GM12891 (cell line): ENCODE data around the gene NKAPL.

Experiments used
- POLR2A ChIP-seq: IDR thresholded peaks from 2 replicates; pipeline ENCODE4 v1.6.1; 2011; ENCODE audit warnings: low read depth, low read length, control low read depth
- POLR2AphosphoS5 ChIP-seq: IDR thresholded peaks from 2 replicates; pipeline ENCODE4 v1.6.1; 2011; ENCODE audit warnings: low read depth, low read length, control low read depth
- SPI1 ChIP-seq: IDR thresholded peaks from 2 replicates; pipeline ENCODE4 v1.6.1; 2011; ENCODE audit warnings: low read depth, low read length, control low read depth
- TAF1 ChIP-seq: IDR thresholded peaks from 2 replicates; pipeline ENCODE4 v1.6.1; 2011; ENCODE audit warnings: low read depth, low read length, control low read depth

- TF ChIP-seq TAF1 = no peak
- no peak for TF ChIP-seq POLR2A
- TF ChIP-seq POLR2AphosphoS5 = no peak
- no peak for TF ChIP-seq SPI1
These were observed 4.8 kb downstream of the NKAPL start for GRCh38 chr6:28263922-28264321.
